HG03457 (cell line): ENCODE results near the gene FHOD1.

Experiments used
- ATAC-seq: cut with Tn5 transposase; IDR thresholded peaks from one replicate; pipeline ENCODE4 v1.9.1; 2021; ENCODE audit warnings: moderate number of reproducible peaks; ENCODE audit not compliant: unreplicated experiment

Gene FHOD1

DNA sequence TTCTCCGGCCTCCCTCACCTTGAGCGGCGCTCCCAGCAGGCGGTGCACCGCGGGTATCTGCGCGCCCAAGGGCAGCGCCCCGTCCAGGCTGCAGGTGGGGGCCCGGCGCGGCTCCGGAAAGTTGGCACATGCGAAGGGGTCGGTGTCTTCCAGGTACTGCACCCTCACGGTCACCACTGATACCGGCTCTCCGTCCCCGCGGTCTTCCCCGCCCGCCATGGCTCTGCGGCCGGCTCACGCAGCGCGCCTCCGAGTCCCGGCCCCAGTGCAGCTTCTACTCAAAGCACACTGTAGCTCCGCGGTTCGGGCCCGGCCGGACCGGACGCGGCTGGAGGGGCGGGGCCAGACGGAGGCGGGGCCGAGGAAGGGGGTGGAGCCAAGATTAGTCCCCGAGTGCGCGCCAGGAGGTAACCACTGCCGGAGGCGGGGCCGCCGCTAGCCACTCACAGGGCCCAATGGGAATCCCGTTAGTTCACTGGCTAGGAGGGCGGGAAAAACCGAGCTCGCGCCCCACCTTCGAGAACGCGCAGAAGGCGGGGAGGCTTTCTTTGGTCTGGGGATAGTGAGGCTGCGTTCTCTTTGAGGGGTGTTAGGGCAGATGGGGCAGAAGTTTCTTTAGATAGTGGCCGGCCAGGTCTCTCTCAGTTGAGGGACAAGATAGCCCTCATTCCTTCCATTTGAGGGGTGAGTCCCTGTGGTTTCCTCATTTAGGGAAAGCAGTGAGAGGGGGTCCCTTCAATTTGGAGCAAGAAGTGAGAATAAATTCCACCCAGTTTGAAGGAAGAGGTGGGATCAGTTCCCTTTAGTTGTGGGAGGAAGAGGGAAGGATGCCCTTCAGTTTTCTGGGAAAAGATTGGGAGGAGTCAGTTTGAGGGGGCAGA, at the start of gene FHOD1:
Gene FHOD1 (minus strand): TSS at position 290 of the 881 bp plus-strand sequence. CDS start 71 bp downstream, at position 219.
- ATAC-seq, result peak; percentile 45

DNA sequence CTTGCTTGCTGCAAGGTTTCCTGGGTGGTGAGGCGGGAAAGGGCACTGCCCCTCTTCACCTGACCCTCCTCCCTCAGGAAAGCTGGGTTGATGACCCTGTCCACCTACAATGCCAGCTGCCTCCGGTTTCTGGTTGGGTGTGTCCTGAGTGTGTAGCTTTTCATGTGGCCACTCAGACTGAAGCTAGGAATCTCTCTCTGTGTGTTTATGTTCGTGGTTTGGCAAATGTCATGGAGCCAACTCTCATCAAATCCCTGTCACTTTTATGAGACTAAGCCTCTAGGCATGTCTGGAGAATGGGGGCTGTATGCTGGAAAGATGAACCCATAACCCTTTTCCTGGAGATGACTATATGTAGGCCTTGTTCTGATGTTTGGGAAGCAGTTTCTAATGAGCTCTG, 49.1 kb upstream of the FHOD1 start:
- ATAC-seq, result no peak

DNA sequence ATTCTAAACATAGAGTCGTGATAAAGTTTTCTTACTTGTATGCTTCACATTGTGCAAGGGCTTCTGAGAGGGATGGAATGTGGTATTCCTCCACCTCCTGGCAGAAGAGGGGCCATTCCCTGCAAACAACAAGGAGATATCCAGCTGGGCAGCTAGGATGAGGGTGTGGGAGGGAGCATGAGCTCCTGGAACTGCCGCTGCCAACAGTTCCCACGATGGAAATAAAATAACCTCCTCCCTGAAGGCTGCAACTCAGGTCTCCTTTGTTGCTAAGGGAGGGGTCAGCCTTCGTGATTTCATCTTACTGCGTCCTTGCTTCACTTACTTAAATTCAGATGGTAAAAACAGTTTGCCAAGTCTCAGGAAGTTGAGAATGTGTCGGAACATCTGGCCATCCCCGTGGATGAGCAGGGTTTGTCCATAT, 47.7 kb upstream of the FHOD1 start:
- no peak for ATAC-seq

DNA sequence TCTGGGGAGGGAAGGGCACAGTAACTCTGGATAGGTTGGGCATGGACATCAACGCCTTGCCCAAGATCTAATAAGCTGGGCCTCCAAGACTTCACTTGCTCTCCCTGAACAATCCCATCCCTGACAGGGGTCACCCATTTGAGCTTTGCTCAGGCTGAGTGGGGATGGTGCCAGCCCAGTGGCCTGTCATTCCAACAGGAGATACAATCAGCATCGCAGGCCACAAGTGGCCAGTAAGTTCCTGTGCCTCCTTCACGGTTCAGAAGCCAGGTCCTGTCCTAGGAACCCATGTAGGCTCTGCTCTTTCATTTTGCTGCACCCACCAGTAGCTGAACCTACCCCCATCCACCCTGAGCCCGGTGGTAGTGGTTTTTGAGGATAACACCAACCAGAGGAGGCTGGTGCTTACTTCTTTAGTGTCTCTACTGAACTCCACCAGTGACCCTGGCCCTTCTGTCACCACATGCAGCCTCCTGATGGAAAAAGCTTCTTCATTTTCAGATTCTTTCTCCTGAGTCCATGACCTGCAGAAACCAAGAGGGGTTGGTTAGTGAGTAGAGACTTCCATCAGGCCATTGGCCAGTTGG, 47.0 kb upstream of the FHOD1 start:
- ATAC-seq, result no peak

DNA sequence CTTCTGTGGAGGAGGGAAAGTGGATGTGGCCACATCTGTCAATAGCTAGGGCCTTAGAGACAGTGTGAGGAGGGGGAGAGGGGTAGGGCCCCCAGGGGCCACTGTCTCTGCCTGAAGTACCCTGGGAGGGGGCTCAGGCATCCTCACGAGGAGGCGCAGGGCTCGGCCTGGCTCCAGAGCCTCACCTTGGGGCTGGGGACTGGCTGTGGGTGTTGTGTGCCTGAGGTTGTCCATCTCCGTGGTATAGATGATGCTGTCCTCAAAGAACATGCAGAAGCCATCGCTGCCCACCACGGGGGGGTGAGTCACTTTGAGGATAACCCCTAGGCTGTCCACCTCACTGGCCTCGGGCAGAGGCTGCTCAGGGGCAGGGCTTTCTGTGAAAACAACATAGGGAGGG, 44.2 kb upstream of the FHOD1 start:
- no peak for ATAC-seq

DNA sequence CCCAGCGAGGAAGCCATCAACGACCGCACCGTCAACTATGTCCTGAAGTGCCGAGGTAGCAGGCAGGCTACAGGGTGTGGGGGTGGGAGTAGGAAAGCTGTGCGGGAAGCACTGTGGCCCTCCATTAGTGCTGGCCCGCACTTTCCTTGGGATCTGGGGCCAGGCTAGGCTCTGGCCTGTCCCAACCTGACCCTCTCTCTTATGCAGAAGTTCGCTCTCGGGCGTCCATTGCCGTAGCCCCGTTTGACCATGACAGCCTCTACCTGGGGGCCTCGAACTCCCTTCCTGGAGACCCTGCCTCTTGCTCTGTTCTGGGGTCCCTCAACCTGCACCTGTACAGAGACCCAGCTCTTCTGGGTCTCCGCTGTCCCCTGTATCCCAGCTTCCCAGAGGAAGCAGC, 40.7 kb upstream of the FHOD1 start:
- ATAC-seq, result no peak

DNA sequence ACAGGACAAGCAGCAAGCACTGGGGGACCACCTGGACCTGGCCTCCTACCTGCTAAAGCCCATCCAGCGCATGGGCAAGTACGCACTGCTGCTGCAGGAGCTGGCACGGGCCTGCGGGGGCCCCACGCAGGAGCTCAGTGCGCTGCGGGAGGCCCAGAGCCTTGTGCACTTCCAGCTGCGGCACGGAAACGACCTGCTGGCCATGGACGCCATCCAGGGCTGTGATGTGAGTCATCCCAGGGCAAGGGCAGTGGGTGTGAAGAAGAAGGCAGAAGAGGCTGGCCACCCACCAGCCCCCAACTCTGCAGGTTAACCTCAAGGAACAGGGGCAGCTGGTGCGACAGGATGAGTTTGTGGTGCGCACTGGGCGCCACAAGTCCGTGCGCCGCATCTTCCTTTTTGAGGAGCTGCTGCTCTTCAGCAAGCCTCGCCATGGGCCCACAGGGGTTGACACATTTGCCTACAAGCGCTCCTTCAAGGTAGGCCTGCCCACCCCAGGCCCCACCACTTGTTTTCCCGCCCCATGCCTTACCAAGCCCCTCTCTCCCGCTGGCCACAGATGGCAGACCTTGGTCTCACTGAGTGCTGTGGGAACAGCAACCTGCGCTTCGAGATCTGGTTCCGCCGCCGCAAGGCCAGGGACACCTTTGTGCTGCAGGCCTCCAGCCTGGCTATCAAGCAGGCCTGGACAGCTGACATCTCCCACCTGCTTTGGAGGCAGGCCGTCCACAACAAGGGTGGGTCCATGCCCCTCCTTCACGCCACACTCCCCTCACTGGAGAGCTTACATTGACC, 39.4 kb upstream of the FHOD1 start:
- no peak for ATAC-seq

DNA sequence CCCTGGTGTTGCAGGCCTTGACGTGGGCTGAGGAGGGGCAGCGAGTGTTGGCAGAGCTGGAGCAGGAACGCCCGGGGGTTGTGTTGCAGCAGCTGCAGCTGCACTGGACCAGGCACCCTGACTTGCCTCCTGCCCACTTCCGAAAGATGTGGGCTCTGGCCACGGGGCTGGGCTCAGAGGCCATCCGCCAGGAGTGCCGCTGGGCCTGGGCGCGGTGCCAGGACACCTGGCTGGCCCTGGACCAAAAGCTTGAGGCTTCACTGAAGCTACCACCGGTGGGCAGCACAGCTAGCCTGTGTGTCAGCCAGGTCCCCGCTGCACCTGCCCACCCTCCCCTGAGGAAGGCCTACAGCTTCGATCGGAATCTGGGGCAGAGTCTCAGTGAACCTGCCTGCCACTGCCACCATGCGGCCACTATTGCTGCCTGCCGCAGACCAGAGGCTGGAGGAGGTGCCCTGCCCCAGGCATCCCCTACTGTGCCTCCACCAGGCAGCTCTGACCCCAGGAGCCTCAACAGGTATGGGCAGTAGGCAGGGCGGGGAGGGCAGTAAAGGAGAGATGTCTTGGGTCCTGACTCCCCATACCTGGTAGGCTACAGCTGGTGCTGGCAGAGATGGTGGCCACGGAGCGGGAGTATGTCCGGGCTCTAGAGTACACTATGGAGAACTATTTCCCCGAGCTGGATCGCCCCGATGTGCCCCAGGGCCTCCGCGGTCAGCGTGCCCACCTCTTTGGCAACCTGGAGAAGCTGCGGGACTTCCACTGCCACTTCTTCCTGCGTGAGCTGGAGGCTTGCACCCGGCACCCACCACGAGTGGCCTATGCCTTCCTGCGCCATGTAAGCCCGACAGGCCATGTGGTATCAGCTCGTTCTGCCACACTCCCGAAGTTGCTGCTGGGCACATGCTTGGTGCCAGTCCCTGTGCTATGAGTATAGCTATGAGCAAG, 37.7 kb upstream of the FHOD1 start:
- ATAC-seq, result no peak

DNA sequence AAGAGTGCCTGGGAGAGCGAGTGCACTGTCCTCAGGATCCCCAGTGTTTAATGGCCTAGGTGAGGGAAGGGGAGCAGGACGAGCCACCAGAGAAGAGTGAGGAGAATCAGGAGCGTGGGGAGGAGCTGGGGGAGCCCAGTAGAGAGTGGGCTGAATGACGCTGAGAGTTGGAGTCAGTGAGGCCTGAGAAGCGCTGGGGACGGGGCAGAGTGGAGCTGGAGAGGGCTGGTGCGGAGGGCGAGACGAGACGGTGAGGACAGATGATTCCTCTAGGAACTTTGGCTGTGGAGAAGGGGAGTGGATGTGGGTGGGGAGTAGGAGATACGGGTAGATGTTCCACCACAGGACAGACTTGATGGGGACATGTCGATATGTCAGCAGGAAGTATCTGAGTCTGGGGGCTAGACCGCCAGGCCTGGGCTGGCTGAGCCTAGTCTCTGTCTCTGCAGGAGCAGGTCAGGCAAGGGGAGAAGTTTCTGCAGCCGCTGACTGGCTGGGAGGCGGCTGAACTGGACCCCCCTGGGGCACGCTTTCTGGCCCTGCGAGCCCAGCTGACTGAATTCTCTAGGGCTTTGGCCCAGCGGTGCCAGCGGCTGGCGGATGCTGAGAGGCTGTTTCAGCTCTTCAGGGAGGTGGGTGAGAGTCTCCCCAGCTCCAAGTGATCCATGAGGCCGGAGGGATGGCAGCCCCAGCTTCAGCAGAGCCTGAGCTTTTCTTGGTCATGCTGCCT, 36.7 kb upstream of the FHOD1 start:
- no peak for ATAC-seq

DNA sequence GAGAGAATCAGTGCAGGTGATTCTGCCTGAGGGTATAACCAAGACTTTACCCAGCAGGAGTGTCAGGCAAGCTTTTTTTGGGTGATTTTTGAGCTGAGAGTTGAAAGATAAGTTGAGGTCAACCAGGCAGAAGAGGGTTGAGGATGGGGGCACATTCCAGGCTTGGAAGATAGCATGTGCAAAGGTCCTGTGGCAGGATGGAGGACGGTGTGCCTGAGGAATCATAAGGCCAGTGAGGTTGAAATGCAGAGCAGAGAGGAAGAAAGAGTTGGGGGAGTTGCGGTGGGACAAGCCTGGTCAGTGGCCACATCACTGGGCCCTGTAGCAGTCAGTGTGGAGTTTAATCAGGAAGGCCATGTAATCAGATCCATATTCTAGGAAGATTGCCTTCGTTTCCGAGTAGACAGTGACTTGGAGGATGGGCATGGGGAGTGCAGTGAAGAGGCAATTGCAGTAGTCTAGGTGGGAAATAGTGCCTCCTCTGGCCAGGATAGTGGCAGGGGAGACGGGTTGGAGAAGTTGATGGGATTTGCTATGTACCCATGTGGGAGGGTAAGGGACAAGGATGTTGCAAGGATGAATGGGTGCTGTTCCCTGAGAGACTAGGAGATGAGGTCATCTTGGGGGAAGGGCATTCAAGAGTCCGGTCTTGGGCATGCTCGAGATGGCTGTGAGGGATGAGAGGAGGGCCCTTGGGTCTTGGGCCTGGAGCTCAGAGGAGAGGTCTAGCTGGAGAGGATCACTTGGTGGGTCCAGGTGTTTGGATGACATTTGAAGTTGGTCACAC, 36.0 kb upstream of the FHOD1 start:
- ATAC-seq, result no peak

DNA sequence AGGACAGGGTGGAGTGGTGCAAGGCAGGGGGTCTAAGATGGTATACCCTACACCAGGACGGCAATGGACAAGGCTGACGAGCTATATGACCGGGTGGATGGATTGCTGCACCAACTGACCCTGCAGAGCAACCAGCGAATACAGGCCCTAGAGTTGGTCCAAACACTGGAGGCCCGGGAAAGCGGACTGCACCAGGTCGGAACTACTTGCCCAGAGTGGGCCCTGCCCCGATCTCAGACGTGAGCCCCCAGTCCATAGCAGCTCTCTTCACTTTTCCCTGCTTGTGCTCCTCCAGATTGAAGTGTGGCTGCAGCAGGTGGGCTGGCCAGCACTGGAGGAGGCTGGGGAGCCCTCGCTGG, 35.1 kb upstream of the FHOD1 start:
- ATAC-seq, result no peak

DNA sequence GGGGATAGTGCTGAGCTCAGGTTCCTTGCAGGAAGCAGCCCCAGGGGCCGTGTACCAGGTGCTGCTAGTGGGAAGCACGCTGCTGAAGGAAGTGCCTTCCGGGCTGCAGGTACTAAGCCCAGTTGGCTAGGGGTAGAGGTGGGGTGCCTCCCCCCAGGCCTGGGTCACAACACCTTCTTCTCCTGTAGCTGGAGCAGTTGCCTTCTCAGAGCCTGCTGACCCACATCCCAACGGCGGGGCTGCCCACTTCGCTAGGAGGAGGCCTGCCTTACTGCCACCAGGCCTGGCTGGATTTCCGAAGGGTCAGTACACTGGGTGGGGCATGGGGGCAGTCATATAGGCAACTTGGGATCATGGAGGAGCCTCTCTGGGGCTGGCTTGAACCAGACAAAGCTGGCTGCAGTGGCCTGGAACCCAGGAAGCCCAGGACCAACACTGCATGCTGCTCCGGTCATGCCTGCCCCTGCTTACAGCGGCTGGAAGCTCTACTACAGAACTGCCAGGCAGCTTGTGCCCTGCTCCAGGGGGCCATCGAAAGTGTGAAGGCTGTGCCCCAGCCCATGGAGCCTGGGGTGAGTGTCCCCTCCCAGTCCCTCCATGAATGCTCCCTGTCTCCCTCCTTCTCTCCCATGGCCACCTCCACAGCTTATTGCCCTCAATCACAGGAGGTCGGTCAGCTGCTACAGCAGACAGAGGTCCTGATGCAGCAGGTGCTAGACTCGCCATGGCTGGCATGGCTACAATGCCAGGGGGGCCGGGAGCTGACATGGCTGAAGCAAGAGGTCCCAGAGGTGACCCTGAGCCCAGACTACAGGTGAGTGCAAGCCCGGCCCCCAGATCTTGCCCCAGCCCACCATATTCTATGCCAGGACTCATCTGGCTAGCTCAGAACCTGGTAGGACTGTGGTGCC, 34.5 kb upstream of the FHOD1 start:
- ATAC-seq, result no peak

DNA sequence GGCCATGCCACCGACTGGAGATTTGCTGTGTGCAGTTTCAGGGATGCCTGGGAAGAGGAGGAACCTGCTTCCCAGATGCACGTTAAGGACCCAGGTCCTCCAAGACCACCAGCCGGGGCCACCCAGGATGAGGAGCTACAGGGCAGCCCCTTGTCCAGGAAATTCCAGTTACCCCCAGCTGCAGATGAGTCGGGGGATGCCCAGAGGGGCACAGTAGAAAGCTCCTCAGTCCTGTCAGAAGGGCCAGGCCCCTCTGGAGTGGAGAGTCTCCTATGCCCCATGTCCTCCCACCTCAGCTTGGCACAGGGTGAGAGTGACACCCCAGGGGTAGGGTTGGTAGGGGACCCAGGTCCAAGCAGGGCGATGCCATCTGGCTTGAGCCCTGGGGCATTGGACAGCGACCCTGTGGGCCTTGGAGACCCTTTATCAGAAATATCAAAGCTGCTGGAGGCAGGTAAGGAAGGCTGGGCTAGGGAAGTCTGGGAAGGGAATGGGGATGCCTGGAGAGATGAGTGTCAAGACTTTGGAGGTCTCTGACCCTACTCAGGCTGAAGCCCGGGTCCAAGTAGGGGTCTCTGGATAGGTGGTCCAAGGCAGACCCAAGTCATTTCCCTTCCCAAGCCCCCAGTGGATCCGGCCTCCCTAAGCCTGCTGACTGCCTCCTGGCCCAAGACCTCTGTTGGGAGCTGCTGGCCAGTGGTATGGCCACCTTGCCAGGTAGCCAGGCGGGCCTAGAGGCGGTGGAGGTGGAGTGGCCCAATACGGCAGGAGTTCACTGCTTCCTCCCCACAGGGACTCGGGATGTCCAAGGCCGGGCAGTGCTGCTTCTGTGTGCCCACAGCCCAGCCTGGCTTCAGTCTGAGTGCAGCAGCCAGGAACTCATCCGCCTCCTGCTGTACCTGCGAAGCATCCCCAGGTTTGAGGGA, 33.1 kb upstream of the FHOD1 start:
- ATAC-seq, result no peak

DNA sequence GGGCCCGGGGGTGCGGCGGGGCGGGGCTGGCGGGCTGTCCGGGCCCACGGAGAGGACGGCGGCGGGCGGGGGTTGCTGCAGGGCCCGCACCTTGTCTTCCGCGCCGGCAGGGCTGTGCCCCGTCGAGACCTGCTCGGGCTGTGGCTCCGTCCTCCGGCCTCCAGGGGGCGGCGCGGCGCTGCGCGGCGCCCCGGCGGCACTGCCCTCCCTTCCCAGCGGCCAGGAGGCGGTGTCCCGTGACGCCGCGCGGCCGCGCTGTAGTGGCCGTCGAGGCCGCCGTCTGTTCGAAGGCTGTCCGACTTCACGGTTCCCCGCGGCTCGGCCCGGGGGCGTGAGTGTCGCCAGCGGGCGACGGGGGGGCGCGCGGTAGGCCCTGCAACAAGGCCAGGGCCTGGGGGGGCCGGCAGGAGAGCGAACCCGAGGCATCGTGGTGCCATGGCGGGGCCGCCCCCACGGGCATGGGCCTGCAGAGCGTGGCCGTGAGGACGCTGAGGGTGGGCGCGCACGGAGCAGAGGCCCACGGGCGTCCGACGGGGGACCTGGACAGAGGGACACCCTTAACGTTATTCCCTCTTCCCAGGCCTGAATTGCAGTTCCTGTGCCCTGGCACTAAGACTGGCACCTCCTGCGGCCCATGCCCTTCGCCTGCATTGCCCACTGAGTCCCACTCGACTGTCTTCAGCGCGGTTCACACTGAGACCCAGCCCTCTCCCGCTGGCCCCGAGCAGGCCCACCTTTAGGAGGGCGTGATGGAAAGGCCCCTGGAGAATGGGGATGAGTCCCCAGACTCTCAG, 32.2 kb upstream of the FHOD1 start, which contains the start of gene PLEKHG4:
Gene PLEKHG4 (plus strand): TSS at position 237 of the 794 bp plus-strand sequence. CDS start 513 bp downstream, at position 750.
- no peak for ATAC-seq

DNA sequence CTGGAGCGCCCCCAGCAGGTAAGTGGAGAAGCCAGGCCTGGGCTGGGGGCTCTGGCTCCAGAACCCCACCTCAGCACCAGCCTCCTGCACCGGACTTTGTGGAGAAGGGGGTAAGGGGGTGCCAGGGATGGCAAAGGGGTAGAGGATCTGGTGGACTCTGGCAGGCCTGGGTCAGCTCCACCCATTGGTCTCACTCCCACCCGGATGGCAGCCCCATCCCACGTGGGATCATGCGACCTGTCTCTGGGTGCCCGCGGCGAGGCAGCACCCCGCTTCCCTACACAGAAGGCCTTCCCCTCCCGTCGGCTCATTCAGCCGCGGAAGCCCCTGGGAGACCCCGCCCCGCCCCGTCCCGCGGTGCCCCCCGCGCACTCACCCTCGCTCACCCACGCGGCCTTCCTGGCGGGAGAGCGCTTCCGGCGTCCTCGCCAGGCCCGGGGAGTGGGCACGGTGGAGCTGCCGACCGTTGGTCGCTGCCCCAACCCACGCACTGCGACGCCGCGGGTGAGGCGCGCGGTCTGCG, 31.6 kb upstream of the FHOD1 start:
- ATAC-seq, result no peak
